GM12892 (cell line): ENCODE data around the gene TPST1.

ENCODE experiments used
- POLR2A ChIP-seq: IDR thresholded peaks from 2 replicates; pipeline ENCODE4 v1.6.1; 2011; ENCODE audit warnings: low read depth, low read length, control low read depth
- POLR2AphosphoS5 ChIP-seq: IDR thresholded peaks from 2 replicates; pipeline ENCODE4 v1.6.1; 2011; ENCODE audit warnings: low read depth, low read length, control low read depth
- TAF1 ChIP-seq: IDR thresholded peaks from 2 replicates; pipeline ENCODE4 v1.6.1; 2011; ENCODE audit warnings: low read depth, mild to moderate bottlenecking, control low read depth, low read length, borderline replicate concordance

- no peak for TF ChIP-seq POLR2A
- no peak for TF ChIP-seq POLR2AphosphoS5
- no peak for TF ChIP-seq TAF1
Observed at GRCh38 chr7:66376264-66376945, 171.3 kb downstream of the TPST1 start.
